T-helper 1 cell treated with Interleukin-12 subunit alpha and Interleukin-12 subunit beta and Interleukin-4 antibody, amounts not matched to agents 30 ng/mL and 1 ng/mL, for 36 hours (primary cell): ENCODE results near the gene PHLDA3. TPM values are rescaled to one million over a fixed set of nuclear protein-coding genes. Genes with fewer than 3 reads are reported as not detected.

Source experiments
- total RNA-seq: library from RNA; stranded (reverse); gene quantifications from 2 replicates; pipeline ENCODE4 v1.2.3, GENCODE V29; 2022

Gene PHLDA3
- total RNA-seq, 1 donor from 2014 or later, result 29.4 TPM

Other genes starting within 250 kb of the PHLDA3 start
- not detected in 2 replicates for gene PKP1, start 185.7 kb downstream of the PHLDA3 start, total RNA-seq
- gene TNNT2, start 91.5 kb downstream of the PHLDA3 start, total RNA-seq, result not detected in 2 replicates
- gene LAD1, start 69.9 kb downstream of the PHLDA3 start, total RNA-seq, result not detected in 2 replicates
- gene TNNI1, start 47.5 kb downstream of the PHLDA3 start, total RNA-seq, result 0.12 TPM in 1 of 2 replicates, not detected in the other
- gene CSRP1, start 37.9 kb upstream of the PHLDA3 start, total RNA-seq, result 77.1 and 77.9 TPM in 2 replicates
- gene NAV1, start 69.9 kb upstream of the PHLDA3 start, total RNA-seq, result 2.2 and 2.3 TPM in 2 replicates